NCI-H128 (cell line): Measurements from ENCODE around the gene NCCRP1.
"Not testable (repeated sequence)": the region's sequence is repeated elsewhere in the genome, so short reads cannot be mapped to it uniquely, and the experiment has no call there.

ENCODE experiments used
- DNase-seq: peaks from one replicate; lab custom pipeline; 2025; ENCODE audit not compliant: unreplicated experiment; lab: John Stamatoyannopoulos, UW

The NCCRP1 gene

DNA sequence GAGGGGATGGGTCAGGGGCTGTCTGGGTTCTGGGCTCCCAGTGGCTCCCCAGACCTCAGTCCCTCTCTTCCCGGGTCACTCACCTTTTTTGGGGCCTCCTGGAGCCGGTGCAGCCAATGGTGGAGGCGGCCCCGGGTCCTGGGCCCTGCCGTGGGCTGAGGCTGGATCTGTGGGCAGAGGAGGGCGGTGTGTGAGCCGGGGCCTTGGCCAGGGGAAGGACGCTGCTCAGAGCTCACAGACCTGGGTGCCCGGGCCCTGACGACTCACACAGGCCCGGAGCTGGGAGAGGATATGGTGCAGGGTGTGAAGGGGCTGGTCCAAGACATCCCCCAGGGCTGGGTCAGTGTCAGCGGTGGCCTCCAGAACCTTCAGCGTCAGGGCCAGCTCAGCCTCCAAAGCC is 47.0 kb downstream of the NCCRP1 start:
- DNase-seq = not testable (repeated sequence)

DNA sequence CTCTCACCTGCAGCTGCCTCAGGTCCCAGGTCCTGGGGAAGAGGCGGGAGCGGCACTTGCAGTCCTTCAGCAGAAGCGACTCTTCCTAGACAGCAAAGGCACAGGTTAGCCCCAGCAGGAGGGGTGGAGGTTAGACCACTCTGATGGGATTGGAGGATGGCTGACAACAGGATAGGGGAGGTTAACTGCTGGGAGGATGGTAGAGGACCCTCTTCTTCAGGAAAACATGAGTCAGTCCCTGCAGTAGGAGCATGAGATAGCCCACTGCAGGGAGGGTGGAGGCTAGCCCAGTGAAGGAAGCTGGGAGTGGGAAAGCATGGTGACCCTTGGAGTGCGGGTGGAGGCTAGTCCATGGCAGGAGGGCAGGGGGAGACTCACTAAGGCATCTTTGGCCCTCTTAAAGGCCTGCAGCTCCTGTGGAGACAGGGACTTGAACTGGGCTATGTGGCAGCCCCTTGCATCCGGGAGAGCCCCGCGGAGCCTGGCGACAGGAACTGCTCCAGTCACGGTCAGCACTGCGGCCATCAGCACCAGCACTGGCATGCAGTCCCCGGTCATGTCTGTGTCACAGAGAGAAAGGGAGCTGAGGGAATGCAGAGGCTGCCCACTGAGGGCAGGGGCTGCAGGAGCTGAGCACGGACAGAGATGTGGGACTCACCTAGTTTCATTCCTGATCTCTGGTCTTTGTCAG is 47.8 kb downstream of the NCCRP1 start, which contains the start of gene IFNL3:
Gene IFNL3 (minus strand): TSS at position 597 of the 691 bp plus-strand sequence. CDS start 39 bp downstream, at position 558.
- not testable (repeated sequence) for DNase-seq

DNA sequence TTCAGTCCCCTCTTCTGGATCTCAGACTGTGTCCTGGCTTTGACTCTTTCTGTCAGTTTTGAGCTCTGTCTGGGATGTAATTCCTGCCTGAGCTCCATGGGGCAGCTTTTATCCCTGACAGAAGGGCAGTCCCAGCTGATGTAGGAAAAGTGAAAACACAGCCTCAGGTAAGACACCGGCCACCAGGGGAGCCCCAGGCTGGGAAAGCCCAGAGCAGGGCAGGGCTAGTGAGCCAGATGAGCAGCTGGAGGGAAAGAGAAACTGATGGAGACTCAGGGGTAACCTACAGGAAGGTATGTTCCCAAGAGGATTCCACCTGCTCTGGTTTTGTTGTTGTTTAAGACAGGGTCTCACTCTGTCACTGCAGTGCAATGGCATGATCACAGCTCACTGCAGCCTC is 48.4 kb downstream of the NCCRP1 start:
- not testable (repeated sequence) for DNase-seq

DNA sequence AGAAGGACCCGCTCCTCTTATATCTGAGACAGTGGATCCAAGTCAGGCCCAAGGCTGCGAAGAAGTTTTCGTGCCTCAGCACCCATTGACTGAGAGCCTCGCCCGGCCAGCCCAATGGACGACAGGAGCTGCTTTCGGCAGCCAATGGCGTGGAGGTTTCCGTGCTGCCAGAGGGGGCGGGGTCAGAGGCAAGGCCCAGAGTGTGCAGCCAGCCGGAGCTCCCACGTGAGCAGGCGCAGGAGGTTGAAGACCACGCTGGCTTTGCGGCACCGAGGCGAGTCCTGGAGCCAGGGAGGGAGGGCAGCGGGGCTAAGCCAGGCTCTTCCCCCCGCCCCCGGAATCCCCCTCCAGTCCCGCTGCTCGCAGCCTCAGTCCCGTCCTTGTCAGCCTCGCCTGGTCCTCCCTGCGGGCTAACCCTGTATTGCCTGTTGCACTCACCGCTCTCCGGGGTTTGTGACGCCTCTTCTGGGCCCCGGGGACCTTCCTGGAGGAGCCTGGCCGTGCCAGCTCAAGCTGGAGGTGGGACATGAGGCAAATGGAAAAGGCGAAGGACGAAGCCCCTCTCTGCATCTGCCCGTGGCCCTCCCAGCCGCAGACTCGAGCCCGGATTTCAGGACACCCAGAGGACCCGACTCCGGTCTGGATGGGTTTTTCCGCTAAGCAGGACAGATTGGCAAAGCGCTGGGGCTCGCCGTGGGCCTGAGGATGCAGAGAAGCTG is 50.3 kb downstream of the NCCRP1 start:
- DNase-seq = no peak

DNA sequence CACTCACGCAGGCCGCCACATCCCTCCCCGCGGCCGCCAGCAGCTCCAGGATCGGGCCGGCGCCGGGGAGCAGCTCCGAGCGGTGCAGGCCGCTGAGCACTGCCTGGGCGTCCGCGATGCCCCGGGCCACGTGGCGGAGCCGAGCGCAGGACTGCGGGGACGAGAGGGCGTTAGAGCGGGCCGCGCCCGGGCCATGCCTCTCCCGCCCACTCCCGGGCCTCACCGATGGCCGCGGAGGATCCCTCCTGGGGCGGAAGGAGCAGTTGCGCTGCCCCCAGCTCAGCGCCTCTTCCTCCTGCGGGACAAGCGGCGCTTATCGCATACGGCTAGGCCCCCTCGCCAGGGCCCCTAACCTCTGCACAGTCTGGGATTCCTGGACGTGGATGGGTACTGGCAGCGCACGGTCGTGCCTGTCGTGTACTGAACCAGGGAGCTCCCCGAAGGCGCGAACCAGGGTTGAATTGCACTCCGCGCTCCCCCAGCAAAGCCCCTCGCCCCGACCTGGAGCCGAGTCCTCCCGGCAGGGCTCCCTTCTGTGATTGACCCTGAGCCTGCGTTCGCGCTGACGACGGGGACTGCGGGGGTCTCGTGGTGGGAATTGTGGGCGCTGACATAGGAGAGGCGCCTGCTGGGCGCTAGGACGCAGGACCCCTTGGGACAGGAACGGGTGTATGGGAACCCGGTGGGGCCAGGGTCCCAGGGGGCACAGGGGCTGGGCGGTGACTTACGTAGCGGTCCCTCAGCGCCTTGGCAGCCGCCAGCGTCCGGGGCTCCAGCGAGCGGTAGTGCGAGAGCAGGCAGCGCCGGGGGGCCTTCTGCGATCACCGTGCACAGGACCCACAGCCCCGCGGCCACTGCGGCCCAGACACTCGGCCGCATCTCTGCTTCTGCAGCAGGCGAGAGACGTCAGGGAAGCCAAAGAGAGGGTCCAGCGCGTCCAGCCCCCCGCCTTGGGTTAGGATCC is 51.2 kb downstream of the NCCRP1 start:
- no peak for DNase-seq

DNA sequence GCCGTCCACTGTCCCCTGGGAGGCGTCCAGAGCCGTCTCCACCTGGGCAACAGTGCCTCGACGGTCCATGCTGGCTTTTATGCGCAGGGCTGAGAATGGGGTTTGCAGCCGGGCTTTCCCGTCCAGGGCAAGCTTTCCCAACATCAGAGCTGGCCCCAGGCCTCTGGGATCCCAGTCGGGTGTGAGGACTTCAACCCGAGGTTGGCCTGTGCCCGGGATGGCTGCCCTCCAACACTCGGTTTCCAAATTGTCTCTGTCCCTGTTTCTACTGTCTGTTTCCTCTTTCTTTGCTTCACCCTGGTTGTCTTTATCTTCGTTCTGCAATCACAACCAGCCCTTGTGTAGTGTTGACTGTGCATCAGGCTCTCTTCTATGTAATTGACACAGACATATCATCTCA is 52.0 kb downstream of the NCCRP1 start, which contains the start of gene IFNL4:
Gene IFNL4 (minus strand): TSS at position 51 of the 400 bp plus-strand sequence.
- DNase-seq = no peak

DNA sequence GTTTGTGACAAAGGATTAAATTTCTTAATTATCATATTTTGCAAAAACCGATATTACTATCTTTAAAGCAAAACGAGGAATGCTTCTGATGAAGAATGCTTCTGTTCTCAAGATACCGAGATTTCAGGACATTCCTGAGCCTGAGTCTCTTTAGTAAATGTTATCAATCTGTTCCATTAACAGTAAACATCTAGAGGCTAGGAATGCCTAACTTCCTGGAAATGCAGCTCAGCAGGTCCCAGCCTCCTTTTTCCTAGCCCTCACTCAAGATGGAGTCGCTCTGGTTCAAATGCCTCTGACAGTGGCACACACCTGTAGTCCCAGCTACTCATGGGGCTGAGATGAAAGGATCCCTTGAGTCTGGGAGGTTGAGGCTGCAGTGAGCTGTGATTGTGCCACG is 54.3 kb downstream of the NCCRP1 start:
- DNase-seq = no peak
